Heart left ventricle (tissue), 16 donors: ENCODE results near the gene C11orf16. TPM values are rescaled to one million over a fixed set of nuclear protein-coding genes. Genes with fewer than 3 reads are reported as not detected.

ENCODE experiments used
- ATAC-seq, 4 donors: fragments of 200-7000 bp; cut with Tn5 transposase; one replicate each; pipeline ENCODE4 v1.9.1; 2020 to 2022; ENCODE audit warnings: moderate library complexity in 4 of 4, mild to moderate bottlenecking in 3 of 4, moderate number of reproducible peaks in 1 of 4
- DNase-seq, 5 donors: peaks; one replicate each; pipeline ENCODE4 v3.0.0-alpha.2; 2020
- H3K27ac ChIP-seq, 12 donors: fragments of 200-600 bp; sonication (generic) in 4 of 12; one replicate each; pipeline versions ENCODE4 v1.5.0 to v1.8.0; 2016 to 2022; ENCODE audit warnings: mild to moderate bottlenecking in 2 of 12
- H3K27me3 ChIP-seq, 9 donors: fragments of 200-600 bp; sonication (generic) in 2 of 9; one replicate each; pipeline versions ENCODE4 v1.5.1 to v1.8.0; 2016 to 2022; ENCODE audit warnings: mild to moderate bottlenecking in 3 of 9
- H3K36me3 ChIP-seq, 9 donors: fragments of 200-600 bp; sonication (generic) in 2 of 9; one replicate each; pipeline versions ENCODE4 v1.5.0 to v1.8.0; 2018 to 2022; ENCODE audit warnings: mild to moderate bottlenecking in 2 of 9
- H3K4me1 ChIP-seq, 12 donors: fragments of 200-600 bp; sonication (generic) in 4 of 12; one replicate each; pipeline versions ENCODE4 v1.5.0 to v1.8.0; 2016 to 2022; ENCODE audit warnings: mild to moderate bottlenecking in 3 of 12
- H3K4me3 ChIP-seq, 12 donors: fragments of 200-600 bp; sonication (generic) in 4 of 12; one replicate each; pipeline versions ENCODE4 v1.5.0 to v1.8.0; 2017 to 2022; ENCODE audit warnings: mild to moderate bottlenecking in 9 of 12, moderate library complexity in 4 of 12
- H3K9me3 ChIP-seq, 12 donors: fragments of 200-600 bp; sonication (generic) in 4 of 12; one replicate each; pipeline versions ENCODE4 v1.5.0 to v1.8.0; 2016 to 2022; ENCODE audit warnings: mild to moderate bottlenecking in 1 of 12
- POLR2A ChIP-seq, 2 donors: fragments of 450-650 bp; IDR thresholded peaks; one replicate each; pipeline ENCODE4 v1.6.1; 2017; ENCODE audit warnings: antibody characterized with exemption in 2 of 2, mild to moderate bottlenecking in 2 of 2, moderate library complexity in 2 of 2
- WGBS, 4 donors: extraction: QIAGEN DNeasy Blood & Tissue Kit in 2 of 4; methylation state at CpG; one replicate each; pipeline versions ENCODE4 v1.1.5 to v1.1.7; 2013 to 2018; 5-methylcytosine and 5-hydroxymethylcytosine counted together
- intact Hi-C, 10 donors: fragments of 100-400 bp; cut with DNase I; formaldehyde crosslinking; loops; one replicate each; pipeline versions ENCODE4 v1.11.1 to v1.14.2; 2022
- polyA plus RNA-seq, 2 donors: library from polyadenylated mRNA; stranded (reverse); fragments of 200-250 nt; gene quantifications; one replicate each; pipeline ENCODE4 v1.2.3, GENCODE V29; 2013
- total RNA-seq, 9 donors: library from RNA; depleted of rRNA in 2 of 9; stranded (reverse); fragments of >200 nt in 2 of 9; fragmentation: NEBNext Ultra II Directional in 3 of 9; extraction: Animal tissue kit (Norgen Biotek cat#: 25700) in 3 of 9; gene quantifications; one replicate each; pipeline versions ENCODE4 v1.1.0 to v1.2.4, GENCODE V29; 2016 to 2023
- TF ChIP-seq, protein P1 (sequence below), 12 donors: fragments of 200-600 bp; sonication (generic) in 4 of 12; IDR thresholded peaks; one replicate each; pipeline versions ENCODE4 v1.5.0 to v1.8.0; 2018 to 2022; ENCODE audit warnings: antibody characterized with exemption in 12 of 12, mild to moderate bottlenecking in 5 of 12
- donor health status: ischemic (EF 13 %, LVEDD 7.1; RV severe dilation, severe dysfunction).
- donor health status: healthy with polysubstance abuse.
- donor health status: DM: no; HTN: yes; CAD: no.
- donor health status: DM: no; HTN: no; CAD: no.
- donor health status: ischemic (EF 25% LVEDD 6.9; RV normal size, moderate dysfunction).
- donor health status: ischemic (EF 25% LVEDD 5.7; RV mildly dilated, moderate dysfunction).
- donor health status: healthy.
- donor health status: DM: yes; HTN: yes; CAD: no.
- donor health status: ischemic (EF 35%, LVEDD 5.7; RV mildly dilated, moderate dysfunction).
- donor health status: nonischemic (EF 11% LVEDD 7.7; RV severe dilation, severe dysfunction).
- donor health status: DM: yes; HTN: yes; CAD: no.
- donor health status: PGD.
- donor health status: ischemic (EF 29% LVEDD 5.4; RV normal size, mild dysfunction).
- donor health status: nonischemic (EF 23%, LVEDD 6.1; RV moderate dilation, normal function).

C11orf16 gene
- total and polyA plus RNA-seq, 11 donors = not detected

DNA sequence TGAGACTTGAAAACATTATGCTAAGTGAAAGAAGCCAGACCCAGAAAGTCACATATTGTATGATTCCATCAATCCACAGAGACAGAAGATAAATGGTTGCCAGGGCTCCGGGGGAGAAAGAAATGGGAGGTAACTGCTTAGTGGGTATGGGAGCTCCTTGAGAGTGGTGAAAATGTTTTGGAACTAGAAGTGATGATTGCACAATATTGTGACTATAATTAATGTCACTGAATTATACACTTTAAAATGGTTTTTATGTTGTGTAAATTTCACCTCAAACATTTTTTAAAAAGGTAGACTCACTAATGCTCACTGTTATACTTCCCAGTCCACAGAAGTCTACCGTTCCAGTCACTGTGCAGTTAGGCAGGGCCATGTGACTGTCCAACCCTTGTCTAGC lies 54.0 kb downstream of the C11orf16 start:
- DNase-seq (no peak), ATAC-seq (no peak)
- Histone ChIP-seq H3K9me3 (no peaks in the 10 kb centered on the region), H3K4me3 (no peak overlapping the region), H3K4me1 (peaks cover 0 to 10% (median 0%) of the 10 kb centered on the region in 12 donors), H3K27ac (no peak overlapping the region), H3K27me3 (no peaks in the 10 kb centered on the region), H3K36me3 (no peaks in the 10 kb centered on the region)
- intact Hi-C loops = loop anchor here in 1 of 10 donors (10.0 kb wide), 1 partner anchor 194 kb away; the partner anchor contains the start of genes RPL27A and TRIM66
- WGBS, 4 donors = 85 to 94% (median 91%) methylated on average over 2 of the region's 2 CpGs
- TF ChIP-seq, protein P1, sequence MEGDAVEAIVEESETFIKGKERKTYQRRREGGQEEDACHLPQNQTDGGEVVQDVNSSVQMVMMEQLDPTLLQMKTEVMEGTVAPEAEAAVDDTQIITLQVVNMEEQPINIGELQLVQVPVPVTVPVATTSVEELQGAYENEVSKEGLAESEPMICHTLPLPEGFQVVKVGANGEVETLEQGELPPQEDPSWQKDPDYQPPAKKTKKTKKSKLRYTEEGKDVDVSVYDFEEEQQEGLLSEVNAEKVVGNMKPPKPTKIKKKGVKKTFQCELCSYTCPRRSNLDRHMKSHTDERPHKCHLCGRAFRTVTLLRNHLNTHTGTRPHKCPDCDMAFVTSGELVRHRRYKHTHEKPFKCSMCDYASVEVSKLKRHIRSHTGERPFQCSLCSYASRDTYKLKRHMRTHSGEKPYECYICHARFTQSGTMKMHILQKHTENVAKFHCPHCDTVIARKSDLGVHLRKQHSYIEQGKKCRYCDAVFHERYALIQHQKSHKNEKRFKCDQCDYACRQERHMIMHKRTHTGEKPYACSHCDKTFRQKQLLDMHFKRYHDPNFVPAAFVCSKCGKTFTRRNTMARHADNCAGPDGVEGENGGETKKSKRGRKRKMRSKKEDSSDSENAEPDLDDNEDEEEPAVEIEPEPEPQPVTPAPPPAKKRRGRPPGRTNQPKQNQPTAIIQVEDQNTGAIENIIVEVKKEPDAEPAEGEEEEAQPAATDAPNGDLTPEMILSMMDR (IDR thresholded peaks at IDR 0.05) = no peak
- no peak for TF ChIP-seq POLR2A (IDR thresholded peaks at IDR 0.05)

DNA sequence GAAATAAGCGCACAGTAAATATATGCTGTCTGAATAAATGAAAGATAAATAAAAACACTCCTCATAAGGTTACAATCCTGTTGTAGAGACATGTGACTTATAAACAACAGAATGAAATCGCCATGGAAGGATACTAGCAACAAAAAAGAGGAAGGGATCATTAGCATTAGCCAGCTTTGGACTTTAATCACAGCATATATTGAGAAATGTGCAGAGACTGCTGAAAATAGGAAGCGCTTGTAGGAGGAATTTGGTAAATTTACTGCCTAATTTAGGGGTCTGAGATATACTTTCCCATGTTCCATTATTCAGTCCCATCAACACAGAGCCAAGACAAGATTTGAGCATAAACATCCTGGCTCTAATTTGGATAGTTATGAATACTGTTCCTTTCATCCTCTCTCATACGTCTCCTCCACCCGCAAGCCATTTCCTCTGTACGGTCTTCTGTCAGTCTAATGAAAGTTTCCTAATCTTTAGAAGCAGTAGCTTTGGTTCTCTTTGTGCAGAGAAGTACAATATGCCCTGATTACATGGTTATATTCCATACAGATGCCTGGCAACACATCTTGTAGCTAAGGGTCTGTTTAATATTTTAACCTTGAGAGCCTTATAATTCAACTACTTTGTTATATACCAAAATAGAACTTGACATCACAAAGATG lies 58.9 kb downstream of the C11orf16 start:
- H3K9me3 ChIP-seq = no peaks in the 10 kb centered on the region
- TF ChIP-seq, protein P1 (IDR thresholded peaks at IDR 0.05) = no peak
- TF ChIP-seq POLR2A (IDR thresholded peaks at IDR 0.05) = no peak
- no peaks in the 10 kb centered on the region for H3K36me3 ChIP-seq
- H3K4me3 ChIP-seq = no peak overlapping the region
- intact Hi-C loops = loop anchor here in 5 of 10 donors (5.0 to 10.0 kb wide), 8 partner anchors 33 to 192 kb away; partner anchors contain the start of genes RPL27A (in 2 of the 5), TRIM66 (in 2 of the 5) and AKIP1 (in 1 of the 5)
- no peak for DNase-seq
- WGBS, 4 donors = 48 to 60% (median 54%) methylated on average over 6 of the region's 6 CpGs
- peaks cover 0 to 30% (median 0%) of the 10 kb centered on the region in 9 donors for H3K27me3 ChIP-seq
- ATAC-seq = no peak
- peak overlapping the region in 6 of 12 donors; percentile 12 to 55 (median 24) for H3K27ac ChIP-seq
- H3K4me1 ChIP-seq = peaks cover 0 to 34% (median 10%) of the 10 kb centered on the region in 12 donors

DNA sequence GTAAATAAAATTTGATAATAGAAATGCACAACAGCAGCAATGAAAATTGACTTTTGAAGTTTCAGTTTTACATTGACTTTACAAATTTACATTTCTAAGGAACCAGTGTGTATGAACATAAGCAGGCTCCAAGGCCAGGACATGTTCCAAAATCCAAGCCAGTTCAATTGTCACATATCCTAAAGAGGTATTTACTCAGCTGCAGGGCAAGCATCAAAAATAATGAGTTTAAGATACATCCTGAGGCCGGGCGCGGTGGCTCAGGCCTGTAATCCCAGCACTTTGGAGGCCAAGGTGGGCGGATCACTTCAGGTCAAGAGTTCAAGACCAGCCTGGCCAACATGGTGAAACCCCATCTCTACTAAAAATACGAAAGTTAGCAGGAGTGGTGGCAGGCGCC lies 60.8 kb downstream of the C11orf16 start:
- Histone ChIP-seq H3K36me3 (no peaks in the 10 kb centered on the region), H3K27me3 (peaks cover 0 to 30% (median 0%) of the 10 kb centered on the region in 9 donors), H3K9me3 (no peaks in the 10 kb centered on the region), H3K4me3 (peak overlapping the region in 6 of 12 donors; percentile 81 to 97 (median 83)), H3K27ac (peak overlapping the region in 10 of 12 donors; percentile 36 to 94 (median 86)), H3K4me1 (peaks cover 0 to 49% (median 13%) of the 10 kb centered on the region in 12 donors)
- no peak for DNase-seq
- WGBS, 4 donors = 69 to 86% (median 81%) methylated on average over 6 of the region's 6 CpGs
- TF ChIP-seq, protein P1 (IDR thresholded peaks at IDR 0.05) = no peak
- ATAC-seq = no peak
- intact Hi-C loops = loop anchor here in 5 of 10 donors (1.0 to 10.0 kb wide), 12 partner anchors 33 to 190 kb away; partner anchors contain the start of genes AKIP1 (in 3 of the 5), RPL27A (in 2 of the 5), TRIM66 (in 2 of the 5) and TMEM9B (in 1 of the 5)

DNA sequence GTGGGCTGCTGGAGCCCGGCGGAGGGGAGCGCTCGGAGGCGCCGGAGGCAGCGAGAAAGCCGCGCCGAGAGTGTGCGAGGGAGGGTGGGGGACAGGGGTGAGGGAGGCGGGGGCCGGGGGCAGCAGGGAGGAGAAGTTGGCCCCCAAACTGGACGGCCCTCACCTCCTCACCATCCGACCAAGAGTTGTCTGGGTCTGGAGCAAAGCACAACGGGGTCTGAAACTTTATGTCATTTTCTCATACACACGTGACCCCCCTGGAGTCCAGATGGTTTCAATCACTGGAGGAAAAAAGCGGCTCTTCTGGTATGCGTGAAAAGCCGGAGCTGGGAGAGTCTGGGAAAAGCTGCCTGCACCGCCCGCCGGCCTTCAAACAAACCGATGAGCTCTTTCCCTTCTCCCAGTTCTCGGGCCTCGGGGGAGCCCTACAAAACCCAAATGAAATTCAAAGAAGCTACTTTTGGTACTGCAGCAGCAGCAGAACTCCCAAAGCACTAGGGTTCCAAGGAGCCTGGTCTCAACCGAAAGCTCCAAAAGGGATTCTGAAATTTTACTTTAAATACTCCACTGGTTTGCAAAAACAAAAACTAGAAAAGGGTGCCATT lies 61.5 kb downstream of the C11orf16 start:
- peak overlapping the region; percentile 43 to 94 (median 84) for H3K27ac ChIP-seq
- H3K9me3 ChIP-seq = no peaks in the 10 kb centered on the region
- DNase-seq = peak; percentile 77 to 86 (median 81)
- TF ChIP-seq, protein P1 (IDR thresholded peaks at IDR 0.05) = no peak
- no peak for TF ChIP-seq POLR2A (IDR thresholded peaks at IDR 0.05)
- WGBS, 4 donors = 2 to 4% (median 2%) methylated on average over 20 to 27 of the region's 27 CpGs
- peaks cover 0 to 30% (median 0%) of the 10 kb centered on the region in 9 donors for H3K27me3 ChIP-seq
- peak overlapping the region; percentile 43 to 97 (median 83) for H3K4me3 ChIP-seq
- H3K36me3 ChIP-seq = no peaks in the 10 kb centered on the region
- ATAC-seq = peak; percentile 79 to 87 (median 84)
- peaks cover 0 to 55% (median 15%) of the 10 kb centered on the region in 12 donors for H3K4me1 ChIP-seq
- intact Hi-C loops = loop anchor here in 5 of 10 donors (1.0 to 10.0 kb wide), 12 partner anchors 32 to 189 kb away; partner anchors contain the start of genes AKIP1 (in 3 of the 5), RPL27A (in 2 of the 5), TRIM66 (in 2 of the 5) and TMEM9B (in 1 of the 5)
